RPMI8226 (cell line): ENCODE measurements around the gene KRTAP10-10.
"Not testable (repeated sequence)": the region's sequence is repeated elsewhere in the genome, so short reads cannot be mapped to it uniquely, and the experiment has no call there.

ENCODE experiments used
- DNase-seq: peaks from one replicate; pipeline ENCODE4 v3.0.0-alpha.2; 2015

KRTAP10-10 gene, protein sequence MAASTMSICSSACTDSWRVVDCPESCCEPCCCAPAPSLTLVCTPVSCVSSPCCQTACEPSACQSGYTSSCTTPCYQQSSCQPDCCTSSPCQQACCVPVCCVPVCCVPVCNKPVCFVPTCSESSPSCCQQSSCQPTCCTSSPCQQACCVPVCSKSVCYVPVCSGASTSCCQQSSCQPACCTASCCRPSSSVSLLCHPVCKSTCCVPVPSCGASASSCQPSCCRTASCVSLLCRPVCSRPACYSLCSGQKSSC

DNA sequence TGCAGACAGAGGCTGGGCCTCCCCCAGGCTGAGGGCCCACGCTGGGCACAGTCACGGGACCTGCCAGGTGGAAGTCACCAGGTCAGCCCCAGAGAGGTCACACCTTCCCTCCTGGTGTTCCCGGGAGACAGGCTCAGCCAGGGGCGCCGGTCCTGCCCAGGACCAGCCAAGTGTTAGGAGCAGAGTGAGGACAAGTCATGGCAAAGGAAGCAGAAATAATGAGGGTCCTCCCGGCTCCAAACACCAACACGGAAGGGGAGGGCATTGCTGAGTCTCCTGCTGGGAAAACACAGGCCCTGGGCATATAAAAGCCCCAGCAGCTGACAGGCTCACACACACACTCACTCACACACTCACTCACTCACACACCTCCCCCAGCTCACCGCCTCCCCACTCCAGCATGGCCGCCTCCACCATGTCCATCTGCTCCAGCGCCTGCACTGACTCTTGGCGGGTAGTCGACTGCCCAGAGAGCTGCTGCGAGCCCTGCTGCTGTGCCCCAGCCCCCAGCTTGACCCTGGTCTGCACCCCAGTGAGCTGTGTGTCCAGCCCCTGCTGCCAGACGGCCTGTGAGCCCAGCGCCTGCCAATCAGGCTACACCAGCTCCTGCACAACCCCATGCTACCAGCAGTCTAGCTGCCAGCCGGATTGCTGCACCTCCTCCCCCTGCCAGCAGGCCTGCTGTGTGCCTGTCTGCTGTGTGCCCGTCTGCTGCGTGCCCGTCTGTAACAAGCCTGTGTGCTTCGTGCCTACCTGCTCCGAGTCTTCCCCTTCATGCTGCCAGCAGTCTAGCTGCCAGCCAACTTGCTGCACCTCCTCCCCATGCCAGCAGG lies at the start of gene KRTAP10-10:
Gene KRTAP10-10 (plus strand): TSS at position 339 of the 833 bp plus-strand sequence. CDS start 62 bp downstream, at position 401.
- DNase-seq, result no peak

DNA sequence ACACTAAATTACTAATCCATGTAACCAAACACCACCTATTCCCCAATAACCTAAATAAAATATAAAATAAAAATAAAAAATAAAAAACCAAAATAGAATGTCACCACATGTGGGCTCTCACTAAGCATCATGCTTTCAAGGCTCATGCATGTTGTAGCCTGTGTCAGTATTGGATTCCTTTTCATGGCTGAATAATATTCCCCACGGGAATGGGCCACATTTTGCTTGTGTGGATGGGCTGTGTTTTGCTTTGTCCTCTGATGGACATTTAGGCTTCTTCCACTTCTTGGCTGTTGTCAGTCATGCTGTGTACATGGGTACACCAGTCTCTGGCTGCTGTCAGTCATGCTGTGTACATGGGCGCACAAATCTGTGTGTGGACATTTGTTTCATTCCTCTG lies 48.1 kb upstream of the KRTAP10-10 start:
- DNase-seq, result no peak

DNA sequence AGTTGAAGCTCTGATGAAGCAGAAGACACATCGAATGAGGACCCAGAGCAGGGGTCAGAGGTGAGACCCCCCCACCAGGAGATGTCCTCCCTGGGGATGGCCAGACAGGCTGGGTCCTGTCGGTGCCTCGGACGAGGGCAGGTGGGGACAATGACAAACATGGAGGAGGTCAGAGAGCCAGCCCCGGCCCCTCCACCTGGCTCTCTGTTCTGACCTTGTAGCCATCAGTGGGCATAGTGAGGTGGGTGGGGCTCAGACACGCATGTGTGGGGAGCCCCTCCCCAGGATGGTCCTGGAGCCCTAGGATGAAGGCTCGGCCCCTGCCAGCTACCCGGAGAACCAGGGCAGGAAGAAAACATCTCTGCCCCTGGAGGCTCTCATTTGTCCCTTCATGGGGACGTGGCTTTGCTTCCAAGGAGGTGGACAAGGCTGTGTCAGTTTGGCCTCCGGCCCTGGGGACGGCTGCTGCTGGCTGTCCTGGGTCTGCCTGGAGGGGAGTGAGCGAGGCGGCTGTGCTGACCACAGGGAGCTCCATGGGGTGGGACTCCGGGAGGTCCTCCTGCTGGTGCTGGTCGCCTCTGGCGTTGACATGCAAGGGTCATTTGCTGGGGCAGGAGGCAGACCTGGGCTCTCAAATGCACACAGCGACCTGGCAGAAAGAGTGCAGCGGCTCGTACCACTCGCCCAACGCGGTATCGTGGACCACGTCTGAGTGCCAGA lies 47.4 kb upstream of the KRTAP10-10 start:
- no peak for DNase-seq

DNA sequence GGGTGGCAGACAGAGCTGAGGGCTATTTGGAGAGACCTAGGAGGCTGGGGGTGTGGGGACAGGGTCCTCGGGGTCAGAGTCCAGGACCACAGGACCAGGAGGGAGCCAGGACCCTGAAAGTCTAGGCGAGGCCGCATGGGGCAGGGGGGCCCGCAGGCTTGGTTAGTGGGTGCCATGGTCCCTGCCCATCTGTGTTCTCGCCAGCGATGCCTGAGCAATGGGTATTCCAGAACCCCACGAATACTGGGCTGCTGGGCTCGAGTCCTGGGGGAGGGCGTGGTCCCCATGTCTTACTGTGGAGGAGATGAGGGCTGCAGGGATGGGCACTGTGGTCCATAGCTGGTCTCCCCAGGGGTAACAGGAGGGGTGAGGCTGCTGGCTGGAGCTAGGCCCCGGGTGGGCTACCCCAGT lies 46.8 kb upstream of the KRTAP10-10 start:
- DNase-seq, result no peak

DNA sequence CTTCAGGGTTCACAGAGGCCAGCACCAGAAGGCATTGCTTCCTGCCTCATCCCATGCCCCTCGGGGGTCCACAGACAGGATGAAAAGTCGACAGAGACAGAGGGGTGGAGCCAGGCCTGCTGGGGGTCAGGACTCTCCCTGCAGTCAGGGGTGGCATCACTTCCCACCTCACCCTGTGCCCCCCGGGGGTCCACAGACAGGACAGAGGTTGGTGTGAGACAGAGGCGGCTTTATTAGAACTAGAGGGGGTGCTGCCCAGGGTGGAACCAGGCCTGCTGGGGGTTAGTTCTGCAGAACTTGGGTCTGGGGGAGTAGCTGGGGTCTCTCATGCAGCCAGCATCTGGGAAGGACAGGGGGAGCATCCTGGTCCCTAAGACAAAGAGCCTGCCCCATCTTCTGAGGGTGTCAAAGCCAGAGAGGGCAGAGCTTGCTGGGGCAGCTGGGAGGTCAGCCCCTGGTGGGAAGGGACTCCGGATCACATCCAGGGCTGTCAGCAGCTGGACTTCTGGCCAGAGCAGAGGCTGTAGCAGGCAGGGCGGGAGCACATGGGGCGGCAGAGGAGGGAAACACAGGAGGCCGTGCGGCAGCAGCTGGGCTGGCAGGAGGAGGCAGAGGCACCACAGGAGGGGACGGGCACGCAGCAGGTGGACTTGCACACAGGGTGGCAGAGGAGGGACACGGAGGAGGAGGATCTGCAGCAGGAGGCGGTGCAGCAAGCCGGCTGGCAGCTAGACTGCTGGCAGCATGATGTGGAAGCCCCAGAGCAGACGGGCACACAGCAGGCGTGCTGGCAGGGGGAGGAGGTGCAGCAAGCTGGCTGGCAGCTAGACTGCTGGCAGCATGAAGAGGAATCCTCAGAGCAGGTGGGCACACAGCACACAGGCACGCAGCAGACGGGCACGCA lies 46.0 kb upstream of the KRTAP10-10 start:
- not testable (repeated sequence) for DNase-seq

DNA sequence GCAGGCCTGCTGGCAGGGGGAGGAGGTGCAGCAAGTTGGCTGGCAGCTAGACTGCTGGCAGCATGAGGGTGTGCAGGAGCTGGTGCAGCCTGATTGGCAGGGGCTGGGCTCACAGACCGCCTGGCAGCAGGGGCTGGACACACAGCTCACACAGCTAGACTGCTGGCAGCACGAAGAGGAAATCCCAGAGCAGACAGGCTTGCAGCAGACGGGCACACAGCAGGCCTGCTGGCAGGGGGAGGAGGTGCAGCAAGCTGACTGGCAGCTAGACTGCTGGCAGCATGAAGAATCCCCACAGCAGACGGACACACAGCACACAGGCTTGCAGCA lies 45.4 kb upstream of the KRTAP10-10 start:
- DNase-seq, result not testable (repeated sequence)

DNA sequence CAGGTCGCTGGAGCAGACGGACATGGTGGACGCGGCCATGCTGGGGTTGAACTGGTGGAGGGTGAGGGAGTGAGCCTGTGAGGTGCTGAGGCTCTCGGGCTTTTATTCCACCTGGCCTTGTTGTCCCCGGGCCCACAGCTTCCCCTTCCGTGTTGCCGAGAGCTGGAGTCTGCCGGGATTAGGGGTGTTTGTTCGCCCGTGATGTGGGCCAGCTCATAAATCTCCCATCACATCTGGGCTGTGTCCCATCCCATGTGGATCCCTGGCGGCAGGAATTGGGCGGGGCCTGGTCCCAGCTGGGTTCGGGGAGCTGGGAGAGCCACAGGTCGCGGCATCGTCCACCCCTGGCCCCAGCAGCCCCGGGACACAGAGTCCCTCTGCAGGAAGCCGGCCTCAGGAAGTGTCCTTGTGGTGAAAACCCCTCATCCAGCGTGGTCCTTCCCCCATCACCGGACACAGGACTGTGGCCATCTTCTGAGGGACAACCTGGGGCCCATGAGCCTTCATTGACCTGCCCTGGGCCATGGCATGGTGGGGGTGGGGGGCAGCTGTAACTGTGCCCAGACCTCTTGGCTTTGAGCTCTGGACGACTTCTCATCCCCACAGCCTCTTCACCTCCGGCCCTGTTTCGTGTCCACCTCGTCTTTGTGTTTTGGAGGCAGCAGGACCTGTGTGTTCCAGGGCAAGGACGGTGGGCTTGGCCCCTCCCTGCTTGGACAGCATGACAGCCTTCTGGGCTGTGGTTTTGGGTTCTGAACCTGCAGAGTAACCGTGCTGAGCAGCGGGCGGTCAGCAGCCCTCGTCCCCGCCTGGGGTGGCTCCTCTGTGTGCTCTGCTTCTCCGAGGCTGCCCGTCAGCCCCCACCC lies 44.5 kb upstream of the KRTAP10-10 start, which contains the start of gene KRTAP10-6:
Gene KRTAP10-6 (minus strand): TSS at position 60 of the 866 bp plus-strand sequence. CDS start 21 bp downstream, at position 39.
- DNase-seq, result no peak

DNA sequence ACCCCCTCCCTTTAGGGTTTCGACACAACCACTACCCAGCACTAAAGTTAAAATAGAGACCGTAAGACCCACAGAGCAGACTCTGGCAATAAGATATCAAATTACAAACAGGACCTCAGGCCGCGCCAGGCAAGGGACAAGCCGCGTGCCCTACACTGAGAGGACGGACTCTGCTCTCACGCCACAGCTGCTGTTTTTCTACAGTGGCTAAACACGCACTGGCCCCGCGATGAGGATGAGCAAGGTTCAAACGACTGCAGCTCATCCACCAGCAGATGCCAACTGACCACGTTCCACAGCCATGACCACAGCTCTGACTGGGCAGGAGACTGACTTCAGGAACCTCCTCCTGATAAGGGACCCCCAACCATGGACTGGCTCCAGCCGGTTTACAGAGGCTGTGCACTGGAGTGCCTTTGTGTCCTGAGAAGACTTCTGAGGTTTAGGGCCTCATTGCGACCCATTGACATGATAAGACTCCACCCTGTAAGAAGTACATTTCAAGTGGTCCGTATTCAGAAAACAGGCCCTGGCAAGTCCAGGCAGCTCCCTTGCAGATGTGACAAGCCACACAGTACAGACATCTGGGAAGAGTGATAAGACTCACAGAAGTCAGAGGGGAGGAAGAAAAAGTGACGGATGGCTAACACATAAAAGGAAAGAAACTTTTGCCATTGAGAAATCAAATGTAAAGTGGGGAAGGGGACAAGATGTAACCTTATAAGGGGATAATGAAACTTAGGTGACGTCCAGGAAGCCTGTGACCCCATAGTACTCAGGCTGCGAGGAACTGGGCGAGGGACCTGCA lies 43.4 kb upstream of the KRTAP10-10 start:
- no peak for DNase-seq

DNA sequence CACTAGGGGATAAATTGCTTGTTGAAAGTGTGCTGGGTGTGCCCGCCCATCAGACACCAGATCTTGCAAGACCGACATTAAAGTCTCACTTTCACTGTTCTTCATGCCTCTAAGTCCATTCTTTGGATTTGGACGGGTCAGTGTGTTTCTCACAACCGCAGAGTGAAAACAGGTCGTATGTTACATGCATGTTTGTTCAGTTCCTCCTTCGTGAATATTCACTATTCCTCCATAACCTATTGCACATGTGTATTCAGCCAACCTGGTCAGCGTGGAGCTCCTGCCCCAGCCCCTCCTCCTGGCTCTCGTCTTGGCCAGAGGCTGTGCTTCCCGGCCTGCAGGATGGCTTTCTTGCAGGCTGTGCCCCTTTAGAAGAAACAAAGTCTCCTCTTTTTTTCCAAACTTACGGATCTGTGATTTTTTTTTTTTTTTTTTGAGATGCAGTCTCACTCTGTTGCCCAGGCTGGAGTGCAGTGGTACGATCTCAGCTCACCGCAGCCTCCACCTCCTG lies 42.7 kb upstream of the KRTAP10-10 start:
- no peak for DNase-seq

DNA sequence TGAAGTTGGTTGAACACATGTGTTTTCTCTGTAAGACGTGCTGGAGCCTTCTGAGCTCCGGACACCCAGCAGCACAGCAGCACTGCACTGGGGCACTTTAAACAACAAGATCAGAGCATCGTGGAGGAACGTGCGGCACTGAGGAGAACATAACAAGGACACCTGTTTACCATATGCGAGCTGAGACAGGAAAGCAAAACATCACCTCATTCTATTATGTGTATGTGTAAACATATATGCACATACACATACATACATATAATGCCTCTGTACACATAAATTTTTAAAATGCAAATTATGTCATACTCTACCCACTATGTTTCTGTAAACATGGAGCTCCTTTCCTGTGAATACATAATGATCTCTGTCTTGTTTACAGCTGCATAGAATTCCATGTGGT lies 41.6 kb upstream of the KRTAP10-10 start:
- no peak for DNase-seq

DNA sequence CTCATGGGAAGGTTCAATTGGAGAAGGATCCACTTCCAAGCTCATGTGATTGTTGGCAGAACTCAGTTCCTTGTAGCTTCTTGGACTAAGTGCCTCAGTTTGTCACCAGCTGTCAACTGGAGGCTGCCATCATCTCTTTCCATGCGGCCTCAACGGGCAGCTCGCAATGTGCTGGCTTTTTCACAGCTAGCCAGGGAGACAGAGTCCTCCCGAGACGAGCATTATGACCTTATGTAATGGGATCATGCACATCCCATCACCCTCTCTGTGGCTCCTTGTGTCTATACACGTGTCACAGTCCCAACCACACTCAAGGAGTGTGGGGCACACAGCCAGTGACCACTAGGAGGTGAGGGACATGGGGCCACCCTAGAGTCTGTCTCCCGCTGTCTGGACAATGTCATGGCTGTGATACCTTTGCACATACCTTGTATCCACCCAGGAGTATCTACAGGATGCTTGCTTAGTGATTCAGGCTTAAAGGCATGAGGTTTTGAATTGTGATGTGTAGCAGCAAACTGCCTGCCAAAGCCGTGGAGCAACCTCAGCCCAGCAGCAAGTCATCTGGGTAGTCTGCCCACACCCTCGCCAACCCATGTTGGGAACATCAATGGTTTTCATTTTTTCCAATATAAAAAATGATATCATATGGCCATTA lies 41.0 kb upstream of the KRTAP10-10 start:
- no peak for DNase-seq

DNA sequence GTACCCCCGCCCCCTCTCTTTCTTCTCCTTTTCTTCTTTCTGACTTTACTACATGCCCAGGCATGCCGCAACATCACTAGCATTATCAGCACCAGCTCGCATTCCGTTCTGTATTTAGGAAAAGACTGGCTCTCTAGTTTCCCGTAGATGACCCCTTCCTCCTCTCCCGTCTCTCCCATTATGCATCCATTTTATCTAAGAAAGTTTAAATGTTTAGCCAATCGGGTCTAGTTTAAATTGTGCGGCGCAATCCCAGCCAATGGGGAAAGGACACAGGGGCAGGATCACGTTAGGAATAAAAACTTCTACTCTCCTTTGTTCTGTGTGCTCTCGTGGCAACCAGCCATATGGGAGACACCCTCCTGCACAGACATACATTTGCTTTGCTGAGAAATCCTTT lies 39.1 kb upstream of the KRTAP10-10 start:
- no peak for DNase-seq

DNA sequence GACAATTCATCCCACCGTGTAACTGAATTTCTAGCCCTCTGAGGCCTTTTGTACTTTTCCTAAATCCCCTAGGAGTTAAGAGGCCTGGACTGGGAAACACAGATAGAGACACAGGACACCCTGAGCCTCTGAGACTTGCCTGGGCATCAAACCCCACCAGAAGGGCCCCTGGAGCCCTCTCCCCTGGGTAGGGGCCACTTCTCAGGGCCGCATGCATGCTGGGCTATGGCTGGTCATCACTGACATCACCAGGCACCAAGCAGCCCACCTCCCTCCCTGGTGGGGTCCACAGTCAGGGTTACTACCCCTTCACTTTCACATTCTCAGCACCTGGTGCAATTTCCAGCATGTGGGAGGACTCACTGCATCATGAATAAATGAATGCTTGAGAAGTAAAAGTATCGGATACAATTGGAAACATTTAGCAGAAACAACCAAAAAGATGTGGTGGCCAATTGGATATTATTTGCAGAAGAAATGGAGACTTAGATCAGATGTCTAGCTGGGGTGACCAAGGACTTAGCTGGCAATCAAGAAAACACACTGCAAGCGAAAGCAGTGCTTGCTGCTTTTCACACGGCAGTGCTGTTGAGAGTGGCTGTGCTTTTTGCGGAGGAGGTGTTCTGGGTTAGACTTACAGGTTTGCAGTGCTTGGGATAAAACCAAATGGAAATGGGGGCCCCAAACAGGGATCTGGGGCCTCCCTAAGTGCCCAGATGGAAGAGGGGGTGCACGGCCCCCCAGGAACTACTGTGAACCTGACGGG lies 37.7 kb upstream of the KRTAP10-10 start:
- no peak for DNase-seq

DNA sequence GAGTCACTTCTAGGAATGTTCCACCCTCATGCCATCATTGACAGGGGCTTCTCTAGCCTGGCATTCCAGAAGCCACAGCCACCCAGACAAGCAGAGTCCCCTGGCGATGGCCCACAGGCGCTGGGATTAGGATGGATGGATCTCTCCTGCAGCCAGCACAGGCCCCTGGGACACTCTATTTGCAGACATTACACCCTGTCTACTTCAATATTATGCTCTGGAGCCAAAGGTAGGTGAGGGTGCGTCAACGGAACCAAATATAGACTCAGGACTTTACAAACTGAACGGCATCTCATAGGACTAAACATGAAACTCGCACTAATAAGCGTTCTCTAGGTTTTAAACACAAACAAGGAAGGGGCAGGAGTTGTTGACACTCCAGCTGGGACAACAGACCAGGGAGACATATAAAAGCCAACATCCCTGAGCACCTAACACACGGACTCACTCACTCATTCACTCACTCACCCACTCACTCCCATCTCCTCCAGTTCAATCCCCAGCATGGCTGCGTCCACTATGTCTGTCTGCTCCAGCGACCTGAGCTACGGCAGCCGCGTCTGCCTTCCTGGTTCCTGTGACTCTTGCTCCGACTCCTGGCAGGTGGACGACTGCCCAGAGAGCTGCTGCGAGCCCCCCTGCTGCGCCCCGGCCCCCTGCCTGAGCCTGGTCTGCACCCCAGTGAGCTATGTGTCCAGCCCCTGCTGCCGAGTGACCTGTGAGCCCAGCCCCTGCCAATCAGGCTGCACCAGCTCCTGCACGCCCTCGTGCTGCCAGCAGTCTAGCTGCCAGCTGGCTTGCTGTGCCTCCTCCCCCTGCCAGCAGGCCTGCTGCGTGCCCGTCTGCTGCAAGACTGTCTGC lies 36.8 kb upstream of the KRTAP10-10 start, which contains the start of gene KRTAP10-7:
Gene KRTAP10-7 (plus strand): TSS at position 480 of the 861 bp plus-strand sequence. CDS start 25 bp downstream, at position 505.
- DNase-seq, result not testable (repeated sequence)

DNA sequence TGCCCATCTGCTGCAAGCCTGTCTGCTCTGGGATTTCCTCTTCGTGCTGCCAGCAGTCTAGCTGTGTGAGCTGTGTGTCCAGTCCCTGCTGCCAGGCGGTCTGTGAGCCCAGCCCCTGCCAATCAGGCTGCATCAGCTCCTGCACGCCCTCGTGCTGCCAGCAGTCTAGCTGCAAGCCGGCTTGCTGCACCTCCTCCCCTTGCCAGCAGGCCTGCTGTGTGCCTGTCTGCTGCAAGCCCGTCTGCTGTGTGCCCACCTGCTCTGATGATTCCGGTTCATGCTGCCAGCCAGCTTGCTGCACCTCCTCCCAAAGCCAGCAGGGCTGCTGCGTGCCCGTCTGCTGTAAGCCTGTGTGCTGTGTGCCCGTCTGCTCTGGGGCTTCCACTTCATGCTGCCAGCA lies 36.1 kb upstream of the KRTAP10-10 start:
- peak; percentile 68 for DNase-seq

DNA sequence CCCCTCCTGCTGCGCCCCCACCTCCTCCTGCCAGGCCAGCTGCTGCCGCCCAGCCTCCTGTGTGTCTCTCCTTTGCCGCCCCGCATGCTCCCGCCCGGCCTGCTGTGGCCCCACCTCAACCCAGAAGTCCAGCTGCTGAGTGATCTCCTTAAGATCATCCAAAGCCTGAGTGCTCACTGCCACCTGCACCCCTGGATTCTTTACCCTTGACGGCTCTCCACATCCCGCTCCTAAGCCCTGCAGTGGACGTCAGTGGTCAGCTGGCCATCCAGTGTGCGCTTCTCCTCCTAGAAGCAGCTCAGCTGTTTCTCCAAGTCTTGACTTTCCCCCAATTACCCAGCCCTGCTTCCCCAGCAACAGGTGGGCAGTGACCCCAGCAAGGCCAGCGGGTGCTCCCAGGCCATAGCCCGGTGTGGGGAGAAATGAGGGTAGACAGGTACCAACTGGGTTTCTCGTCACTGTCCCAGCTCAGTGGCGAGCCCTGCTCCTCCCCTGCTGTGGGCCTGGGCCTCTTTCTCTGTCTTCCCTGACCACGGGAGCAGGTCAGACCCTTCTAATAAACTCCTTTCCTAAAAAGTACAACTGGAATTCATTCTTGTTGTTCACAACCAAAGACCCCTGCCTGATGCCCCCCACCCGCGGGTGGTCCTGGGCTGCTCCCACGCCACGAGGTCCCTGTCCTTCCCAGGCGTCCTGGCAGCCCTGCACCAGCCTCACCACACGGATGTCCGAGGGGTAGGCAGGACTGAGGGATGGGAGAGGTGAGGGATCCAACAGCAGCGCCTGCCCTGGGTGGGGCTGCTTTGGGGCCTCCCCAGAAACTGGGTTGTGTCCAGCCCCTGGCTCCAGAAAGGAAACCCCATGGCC lies 35.3 kb upstream of the KRTAP10-10 start:
- no peak for DNase-seq

DNA sequence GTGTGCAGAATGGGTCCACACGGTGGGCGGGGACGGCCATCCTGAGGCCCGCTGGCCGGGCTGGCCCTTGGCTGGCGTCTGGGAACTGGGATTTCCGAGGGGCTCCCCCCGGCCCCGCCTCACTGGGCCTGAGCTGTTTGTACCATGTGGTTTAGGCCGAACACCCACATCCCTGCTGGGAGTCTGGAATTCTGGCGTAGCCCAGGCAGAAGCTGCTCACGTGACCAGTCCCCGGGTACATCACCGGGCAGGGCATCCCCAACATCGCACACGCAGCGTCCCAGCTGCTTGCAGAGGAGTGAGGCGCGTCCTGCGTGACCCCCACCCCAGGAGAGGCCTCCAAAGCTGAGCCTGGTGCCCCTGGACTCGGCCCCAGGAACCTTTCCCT lies 34.7 kb upstream of the KRTAP10-10 start:
- no peak for DNase-seq
